Loucy (cell line): Measurements from ENCODE around the gene RNF168.
"Not testable (repeated sequence)": the region's sequence is repeated elsewhere in the genome, so short reads cannot be mapped to it uniquely, and the experiment has no call there.

ENCODE experiments used
- H2AFZ ChIP-seq: fragments of 200-600 bp; sonication (generic); 2 replicates; pipeline ENCODE4 v1.6.0; 2016; ENCODE audit warnings: antibody characterized with exemption, mild to moderate bottlenecking, low read length, moderate library complexity
- H3F3A ChIP-seq: fragments of 200-600 bp; 2 replicates; pipeline ENCODE4 v1.6.0; 2016; ENCODE audit warnings: antibody characterized with exemption, low read depth, mild to moderate bottlenecking
- H3K27me3 ChIP-seq: fragments of 200-600 bp; sonication (generic); 2 replicates; pipeline ENCODE4 v1.6.1; 2014; ENCODE audit warnings: low read length, mild to moderate bottlenecking; ENCODE audit not compliant: insufficient read depth, poor library complexity, severe bottlenecking
- H3K36me3 ChIP-seq: fragments of 200-600 bp; sonication (generic); 2 replicates; pipeline ENCODE4 v1.6.1; 2016; ENCODE audit warnings: low read length; ENCODE audit not compliant: insufficient read depth
- H3K4me1 ChIP-seq: fragments of 200-600 bp; sonication (generic); 2 replicates; pipeline ENCODE4 v1.5.1; 2014; ENCODE audit warnings: low read length, mild to moderate bottlenecking; ENCODE audit not compliant: insufficient read depth, poor library complexity, severe bottlenecking
- H3K4me2 ChIP-seq: fragments of 200-600 bp; sonication (generic); 2 replicates; pipeline ENCODE4 v1.6.0; 2014; ENCODE audit warnings: antibody characterized with exemption, low read length, low read depth, mild to moderate bottlenecking; ENCODE audit not compliant: poor library complexity, severe bottlenecking
- H3K4me3 ChIP-seq: fragments of 200-600 bp; sonication (generic); 2 replicates; pipeline ENCODE4 v1.5.1; 2014; ENCODE audit warnings: low read length, mild to moderate bottlenecking, mixed read lengths; ENCODE audit not compliant: poor library complexity, severe bottlenecking
- H3K79me2 ChIP-seq: fragments of 200-600 bp; sonication (generic); 2 replicates; pipeline ENCODE4 v1.6.1; 2014; ENCODE audit warnings: low read length; ENCODE audit not compliant: insufficient read depth
- H3K9ac ChIP-seq: fragments of 200-600 bp; sonication (generic); 2 replicates; pipeline ENCODE4 v1.6.0; 2014; ENCODE audit warnings: mild to moderate bottlenecking, low read depth, low read length, moderate library complexity; ENCODE audit not compliant: poor library complexity, severe bottlenecking
- H3K9me2 ChIP-seq: fragments of 200-600 bp; sonication (generic); replicated peaks from 2 replicates; pipeline ENCODE4 v1.6.1; 2016; ENCODE audit warnings: low read depth, low read length, mixed read lengths
- H3K9me3 ChIP-seq: fragments of 200-600 bp; sonication (generic); 2 replicates; pipeline ENCODE4 v1.6.1; 2014; ENCODE audit warnings: mild to moderate bottlenecking, antibody characterized with exemption, low read length, low read depth; ENCODE audit not compliant: insufficient read depth
- H4K20me1 ChIP-seq: fragments of 200-600 bp; sonication (generic); 2 replicates; pipeline ENCODE4 v1.6.0; 2014; ENCODE audit warnings: antibody characterized with exemption, low read length, mild to moderate bottlenecking; ENCODE audit not compliant: insufficient read depth, poor library complexity, severe bottlenecking
- EZH2phosphoT487 ChIP-seq: fragments of 200-600 bp; IDR thresholded peaks from 2 replicates; pipeline ENCODE4 v1.6.1; 2018; ENCODE audit warnings: antibody characterized with exemption, mild to moderate bottlenecking, moderate library complexity, borderline replicate concordance
- TF ChIP-seq, protein P1 (sequence below): fragments of 200-600 bp; sonication (generic); conservative IDR thresholded peaks from 2 replicates; pipeline ENCODE4 v1.5.1; 2014; ENCODE audit warnings: mild to moderate bottlenecking, antibody characterized with exemption, low read length

RNF168 gene

GRCh38 chr3:196457470-196457869, 46.1 kb downstream of the RNF168 start:
- H3K9ac ChIP-seq, H3F3A ChIP-seq, H3K4me3 ChIP-seq, H2AFZ ChIP-seq, H3K27me3 ChIP-seq, H3K36me3 ChIP-seq, H3K9me3 ChIP-seq, H3K4me2 ChIP-seq, H3K79me2 ChIP-seq, H4K20me1 ChIP-seq, H3K4me1 ChIP-seq, H3K9me2 ChIP-seq: not testable (repeated sequence)
- TF ChIP-seq, protein P1, sequence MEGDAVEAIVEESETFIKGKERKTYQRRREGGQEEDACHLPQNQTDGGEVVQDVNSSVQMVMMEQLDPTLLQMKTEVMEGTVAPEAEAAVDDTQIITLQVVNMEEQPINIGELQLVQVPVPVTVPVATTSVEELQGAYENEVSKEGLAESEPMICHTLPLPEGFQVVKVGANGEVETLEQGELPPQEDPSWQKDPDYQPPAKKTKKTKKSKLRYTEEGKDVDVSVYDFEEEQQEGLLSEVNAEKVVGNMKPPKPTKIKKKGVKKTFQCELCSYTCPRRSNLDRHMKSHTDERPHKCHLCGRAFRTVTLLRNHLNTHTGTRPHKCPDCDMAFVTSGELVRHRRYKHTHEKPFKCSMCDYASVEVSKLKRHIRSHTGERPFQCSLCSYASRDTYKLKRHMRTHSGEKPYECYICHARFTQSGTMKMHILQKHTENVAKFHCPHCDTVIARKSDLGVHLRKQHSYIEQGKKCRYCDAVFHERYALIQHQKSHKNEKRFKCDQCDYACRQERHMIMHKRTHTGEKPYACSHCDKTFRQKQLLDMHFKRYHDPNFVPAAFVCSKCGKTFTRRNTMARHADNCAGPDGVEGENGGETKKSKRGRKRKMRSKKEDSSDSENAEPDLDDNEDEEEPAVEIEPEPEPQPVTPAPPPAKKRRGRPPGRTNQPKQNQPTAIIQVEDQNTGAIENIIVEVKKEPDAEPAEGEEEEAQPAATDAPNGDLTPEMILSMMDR: 0 out of 2 replicates have a peak, but pooled peaks have one; percentile 9

DNA sequence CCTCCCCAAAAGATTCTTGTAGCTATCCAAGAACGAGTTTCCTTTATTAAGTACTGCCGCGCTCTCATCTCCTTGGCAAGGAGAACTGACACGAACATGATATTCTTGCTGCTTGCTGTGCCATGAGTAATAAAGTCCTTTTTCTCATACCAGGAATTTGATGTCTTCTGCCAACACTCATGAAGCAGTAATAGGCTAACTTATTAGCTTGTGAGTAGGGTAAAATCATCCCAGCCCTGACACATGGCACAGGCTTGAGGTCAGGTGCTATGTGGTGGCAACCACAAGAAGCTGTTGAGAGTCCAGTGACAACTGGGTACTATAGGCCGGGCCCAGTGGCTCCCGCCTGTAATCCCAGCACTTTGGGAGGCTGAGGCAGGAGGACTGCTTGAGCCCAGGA, 48.6 kb downstream of the RNF168 start:
- Histone ChIP-seq H2AFZ (no peak overlapping the region), H3F3A (no peaks in the 10 kb centered on the region; the same call in 1 of the 2 replicates), H3K4me1 (no peaks in the 10 kb centered on the region), H4K20me1 (no peaks in the 10 kb centered on the region), H3K36me3 (no peaks in the 10 kb centered on the region), H3K9me2 (no peaks in the 10 kb centered on the region), H3K4me2 (no peak overlapping the region), H3K9ac (no peak overlapping the region), H3K79me2 (no peaks in the 10 kb centered on the region), H3K4me3 (no peak overlapping the region), H3K27me3 (no peaks in the 10 kb centered on the region), H3K9me3 (no peaks in the 10 kb centered on the region)
- TF ChIP-seq, protein P1: no peak
- TF ChIP-seq EZH2phosphoT487: no peak

- not testable (repeated sequence) for H3K79me2 ChIP-seq, H4K20me1 ChIP-seq, H3K4me3 ChIP-seq, H3K9me2 ChIP-seq, H3K4me2 ChIP-seq, H3K9ac ChIP-seq, H2AFZ ChIP-seq, H3K4me1 ChIP-seq, H3F3A ChIP-seq, H3K9me3 ChIP-seq, H3K36me3 ChIP-seq, H3K27me3 ChIP-seq
- TF ChIP-seq, protein P1: peak; percentile 38; the same call in 1 of the 2 replicates
These were observed 58.2 kb downstream of the RNF168 start for GRCh38 chr3:196445391-196445790.
